HTERT RPE-1 (cell line): ENCODE measurements around the gene TP53TG5.

Experiments used
- in situ Hi-C: fragments of 300-500 bp; cut with MboI; formaldehyde crosslinking; loops from 4 replicates; pipeline ENCODE4 v1.14.3; 2020; ENCODE audit warnings: low sequenced_read_pairs

The TP53TG5 gene

GRCh38 chr20:45406260-45407066, 28.3 kb upstream of the TP53TG5 start:
- in situ Hi-C loops, result no loop called here

- in situ Hi-C loops, result no loop called here
Measured at GRCh38 chr20:45405571-45406259, 27.6 kb upstream of the TP53TG5 start.

GRCh38 chr20:45404438-45404837, 26.3 kb upstream of the TP53TG5 start:
- in situ Hi-C loops, result no loop called here

- in situ Hi-C loops, result no loop called here
Measured at GRCh38 chr20:45402946-45403345, 24.8 kb upstream of the TP53TG5 start.

GRCh38 chr20:45400346-45401031, 22.4 kb upstream of the TP53TG5 start:
- in situ Hi-C loops, result no loop called here

- in situ Hi-C loops, result no loop called here
Measured at GRCh38 chr20:45399018-45399417, 20.9 kb upstream of the TP53TG5 start.

GRCh38 chr20:45395114-45395415, 16.9 kb upstream of the TP53TG5 start:
- in situ Hi-C loops, result no loop called here

- in situ Hi-C loops, result no loop called here
Measured at GRCh38 chr20:45394221-45395113, 16.3 kb upstream of the TP53TG5 start.

GRCh38 chr20:45392733-45393132, 14.6 kb upstream of the TP53TG5 start:
- in situ Hi-C loops, result no loop called here

GRCh38 chr20:45391559-45391958, 13.4 kb upstream of the TP53TG5 start:
- in situ Hi-C loops, result no loop called here

GRCh38 chr20:45390931-45391330, 12.8 kb upstream of the TP53TG5 start:
- in situ Hi-C loops, result no loop called here

- in situ Hi-C loops, result no loop called here
Measured at GRCh38 chr20:45387274-45387673, 9.1 kb upstream of the TP53TG5 start.

GRCh38 chr20:45377269-45377668, 856 bp downstream of the TP53TG5 start:
- in situ Hi-C loops, result no loop called here

- in situ Hi-C loops, result no loop called here
Measured at GRCh38 chr20:45374966-45375365, 3.2 kb downstream of the TP53TG5 start.

- in situ Hi-C loops, result no loop called here
Measured at GRCh38 chr20:45374101-45374467, 4.0 kb downstream of the TP53TG5 start.

- in situ Hi-C loops, result no loop called here
Measured at GRCh38 chr20:45373353-45374100, 4.6 kb downstream of the TP53TG5 start.

- in situ Hi-C loops, result no loop called here
Measured at GRCh38 chr20:45372646-45373352, 5.3 kb downstream of the TP53TG5 start.

GRCh38 chr20:45372241-45372640, 5.9 kb downstream of the TP53TG5 start:
- in situ Hi-C loops, result no loop called here

GRCh38 chr20:45370571-45371160, 7.5 kb downstream of the TP53TG5 start:
- in situ Hi-C loops, result no loop called here
